ENCODE data around the gene TRPM2. TPM values are rescaled to one million over a fixed set of nuclear protein-coding genes. Genes with fewer than 3 reads are reported as not detected.

Gene TRPM2
- total RNA-seq, 1 experiment from 2014 or later = 28.1 TPM

DNA sequence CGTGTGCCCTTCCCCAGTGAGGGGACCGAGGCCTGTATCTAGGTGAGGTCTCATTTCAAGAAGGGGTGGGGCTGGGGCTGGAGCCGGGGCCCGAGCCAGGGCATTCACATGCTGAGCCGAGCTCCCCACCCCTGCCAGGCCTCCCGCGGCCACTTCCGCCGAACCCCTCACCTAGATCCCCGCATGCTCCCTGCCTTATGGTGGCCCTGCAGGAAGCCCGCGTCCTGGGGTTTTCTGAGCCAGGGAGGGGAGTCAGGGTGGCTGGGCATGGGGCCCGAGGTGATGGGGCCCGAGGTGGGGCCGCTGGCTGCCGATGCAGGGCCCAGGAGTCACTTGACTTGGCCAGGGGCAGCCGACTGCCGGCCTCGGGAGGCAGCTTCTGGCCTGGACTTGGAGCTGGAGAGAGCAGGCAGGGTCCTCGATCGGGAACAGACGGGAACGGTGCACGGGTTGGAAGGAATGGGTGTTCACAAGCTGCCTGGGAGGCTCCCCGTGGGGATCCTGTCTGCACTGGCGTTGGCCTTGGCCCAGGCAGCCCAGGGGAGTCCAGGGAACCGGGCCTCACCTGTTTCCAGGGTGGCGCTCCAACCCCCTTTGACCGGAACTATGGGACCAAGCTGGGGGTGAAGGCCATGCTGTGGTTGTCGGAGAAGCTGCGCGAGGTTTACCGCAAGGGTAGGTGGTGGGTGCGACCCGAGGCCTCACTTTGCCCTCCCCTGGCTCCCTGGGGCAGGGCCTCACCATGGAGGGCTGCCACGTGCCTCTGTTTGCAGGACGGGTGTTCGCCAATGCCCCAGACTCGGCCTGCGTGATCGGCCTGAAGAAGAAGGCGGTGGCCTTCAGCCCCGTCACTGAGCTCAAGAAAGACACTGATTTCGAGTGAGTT is 27.8 kb upstream of the TRPM2 start:
- ChIA-PET POLR2A (interaction anchor here (0.6 kb wide), 1 partner anchor 13 kb away, joined by 5 read pairs; the partner anchor contains the start of gene CFAP410), RAD21 (ENCODE audit: low non-redundant PET in 1 of 2, low total read pairs in 2 of 2, uncharacterized antibody in 2 of 2, unreplicated experiment in 2 of 2) (no interaction called here), CTCF (no interaction called here)
- no peaks in the 10 kb centered on the region for H4K20me1 ChIP-seq (ENCODE audit: insufficient read depth)
- H3K4me2 ChIP-seq (ENCODE audit: low read length) = no peak overlapping the region
- H3K4me1 ChIP-seq (ENCODE audit: control insufficient read depth in 1 of 2, insufficient read depth in 2 of 2, low read length in 2 of 2) = no peaks in the 10 kb centered on the region
- no peak overlapping the region for H3K4me3 ChIP-seq (replicated peaks in 1 of 2; ENCODE audit: low read depth in 1 of 2, low read length in 2 of 2)
- no peaks in the 10 kb centered on the region for H3K27me3 ChIP-seq (ENCODE audit: insufficient read depth, low read length)
- BruUV-seq (replicated peaks) = no TSS peak
- H2AFZ ChIP-seq (ENCODE audit: low read depth, low read length, poor library complexity, severe bottlenecking) = no peak overlapping the region
- no peaks in the 10 kb centered on the region for H3K79me2 ChIP-seq (ENCODE audit: insufficient read depth, low read length)
- DNase-seq (ENCODE audit: low read depth, low spot score) (no peak), ATAC-seq (no peak)
- TF ChIP-seq TCF7L2 (IDR thresholded peaks at IDR 0.05; ENCODE audit: borderline replicate concordance, extremely low read depth, insufficient read depth, insufficient read length) = no peak
- TF ChIP-seq ELF1 (IDR thresholded peaks at IDR 0.05; ENCODE audit: borderline replicate concordance, low read depth) = no peak
- TF ChIP-seq ZNF274 (IDR thresholded peaks at IDR 0.05; ENCODE audit: low read depth, low read length) = no peak
- TF ChIP-seq, protein P1, sequence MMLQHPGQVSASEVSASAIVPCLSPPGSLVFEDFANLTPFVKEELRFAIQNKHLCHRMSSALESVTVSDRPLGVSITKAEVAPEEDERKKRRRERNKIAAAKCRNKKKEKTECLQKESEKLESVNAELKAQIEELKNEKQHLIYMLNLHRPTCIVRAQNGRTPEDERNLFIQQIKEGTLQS (IDR thresholded peaks at IDR 0.05) = no peak
- TF ChIP-seq JUND (IDR thresholded peaks at IDR 0.05) = no peak
- TF ChIP-seq, protein P2, sequence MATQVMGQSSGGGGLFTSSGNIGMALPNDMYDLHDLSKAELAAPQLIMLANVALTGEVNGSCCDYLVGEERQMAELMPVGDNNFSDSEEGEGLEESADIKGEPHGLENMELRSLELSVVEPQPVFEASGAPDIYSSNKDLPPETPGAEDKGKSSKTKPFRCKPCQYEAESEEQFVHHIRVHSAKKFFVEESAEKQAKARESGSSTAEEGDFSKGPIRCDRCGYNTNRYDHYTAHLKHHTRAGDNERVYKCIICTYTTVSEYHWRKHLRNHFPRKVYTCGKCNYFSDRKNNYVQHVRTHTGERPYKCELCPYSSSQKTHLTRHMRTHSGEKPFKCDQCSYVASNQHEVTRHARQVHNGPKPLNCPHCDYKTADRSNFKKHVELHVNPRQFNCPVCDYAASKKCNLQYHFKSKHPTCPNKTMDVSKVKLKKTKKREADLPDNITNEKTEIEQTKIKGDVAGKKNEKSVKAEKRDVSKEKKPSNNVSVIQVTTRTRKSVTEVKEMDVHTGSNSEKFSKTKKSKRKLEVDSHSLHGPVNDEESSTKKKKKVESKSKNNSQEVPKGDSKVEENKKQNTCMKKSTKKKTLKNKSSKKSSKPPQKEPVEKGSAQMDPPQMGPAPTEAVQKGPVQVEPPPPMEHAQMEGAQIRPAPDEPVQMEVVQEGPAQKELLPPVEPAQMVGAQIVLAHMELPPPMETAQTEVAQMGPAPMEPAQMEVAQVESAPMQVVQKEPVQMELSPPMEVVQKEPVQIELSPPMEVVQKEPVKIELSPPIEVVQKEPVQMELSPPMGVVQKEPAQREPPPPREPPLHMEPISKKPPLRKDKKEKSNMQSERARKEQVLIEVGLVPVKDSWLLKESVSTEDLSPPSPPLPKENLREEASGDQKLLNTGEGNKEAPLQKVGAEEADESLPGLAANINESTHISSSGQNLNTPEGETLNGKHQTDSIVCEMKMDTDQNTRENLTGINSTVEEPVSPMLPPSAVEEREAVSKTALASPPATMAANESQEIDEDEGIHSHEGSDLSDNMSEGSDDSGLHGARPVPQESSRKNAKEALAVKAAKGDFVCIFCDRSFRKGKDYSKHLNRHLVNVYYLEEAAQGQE (IDR thresholded peaks at IDR 0.05; ENCODE audit: low read depth) = no peak
- TF ChIP-seq EZH2 (IDR thresholded peaks at IDR 0.05) = no peak
- TF ChIP-seq FOSL1 (IDR thresholded peaks at IDR 0.05; ENCODE audit: low read depth) = no peak
- TF ChIP-seq CEBPB (IDR thresholded peaks at IDR 0.05; ENCODE audit: low read depth) = no peak
- no peak for TF ChIP-seq EZH2phosphoT487 (IDR thresholded peaks at IDR 0.05; ENCODE audit: borderline replicate concordance)
- no peak for TF ChIP-seq SRF (IDR thresholded peaks at IDR 0.05; ENCODE audit: low read depth)
- no peak for TF ChIP-seq CBX3 (IDR thresholded peaks at IDR 0.05; ENCODE audit: low read depth)
- no peaks in the 10 kb centered on the region; a peak in 1 of 4 replicates for H3K36me3 ChIP-seq (ENCODE audit: control insufficient read depth in 1 of 2, insufficient read depth in 2 of 2, low read length in 2 of 2)
- H3K27ac ChIP-seq (ENCODE audit: low read depth, low read length) = no peak overlapping the region
- no peaks in the 10 kb centered on the region for H3K9me3 ChIP-seq (ENCODE audit: control insufficient read depth in 1 of 2, insufficient read depth in 1 of 2, low read depth in 1 of 2, low read length in 2 of 2)
- no peak overlapping the region for H3K9ac ChIP-seq (ENCODE audit: low read length)
- H3K9me2 ChIP-seq (ENCODE audit: insufficient read depth) = no peaks in the 10 kb centered on the region
- intact Hi-C loops (cut with micrococcal nuclease) = no loop called here
